ENCODE measurements around the gene SASS6. TPM values are rescaled to one million over a fixed set of nuclear protein-coding genes. Genes with fewer than 3 reads are reported as not detected.

The SASS6 gene
- total RNA-seq, 1 experiment from 2014 or later: 8.7 TPM

GRCh38 chr1:100100202-100100601 lies 32.5 kb downstream of the SASS6 start:
- intact Hi-C loops (cut with micrococcal nuclease; ENCODE audit: unreplicated experiment): no loop called here
- Histone ChIP-seq H3F3A (ENCODE audit: insufficient read depth, low read depth) (no peaks in the 10 kb centered on the region), H3K9me3 (ENCODE audit: insufficient read depth, low read depth) (no peaks in the 10 kb centered on the region), H3K9me2 (ENCODE audit: insufficient read depth) (no peaks in the 10 kb centered on the region), H3K79me2 (ENCODE audit: low read depth) (no peaks in the 10 kb centered on the region), H2AFZ (no peak overlapping the region), H4K20me1 (ENCODE audit: insufficient read depth) (no peaks in the 10 kb centered on the region), H3K4me2 (no peak overlapping the region), H3K4me3 (no peak overlapping the region), H3K4me1 (replicated peaks; ENCODE audit: insufficient read depth) (no peaks in the 10 kb centered on the region), H3K27me3 (ENCODE audit: insufficient read depth, low read depth) (no peaks in the 10 kb centered on the region), H3K27ac (no peak overlapping the region), H3K36me3 (ENCODE audit: low read depth) (peaks cover 24% of the 10 kb centered on the region)
- CTCF ChIA-PET: no interaction called here
- no TSS peak for BruUV-seq (replicated peaks)
- TF ChIP-seq, protein P1, sequence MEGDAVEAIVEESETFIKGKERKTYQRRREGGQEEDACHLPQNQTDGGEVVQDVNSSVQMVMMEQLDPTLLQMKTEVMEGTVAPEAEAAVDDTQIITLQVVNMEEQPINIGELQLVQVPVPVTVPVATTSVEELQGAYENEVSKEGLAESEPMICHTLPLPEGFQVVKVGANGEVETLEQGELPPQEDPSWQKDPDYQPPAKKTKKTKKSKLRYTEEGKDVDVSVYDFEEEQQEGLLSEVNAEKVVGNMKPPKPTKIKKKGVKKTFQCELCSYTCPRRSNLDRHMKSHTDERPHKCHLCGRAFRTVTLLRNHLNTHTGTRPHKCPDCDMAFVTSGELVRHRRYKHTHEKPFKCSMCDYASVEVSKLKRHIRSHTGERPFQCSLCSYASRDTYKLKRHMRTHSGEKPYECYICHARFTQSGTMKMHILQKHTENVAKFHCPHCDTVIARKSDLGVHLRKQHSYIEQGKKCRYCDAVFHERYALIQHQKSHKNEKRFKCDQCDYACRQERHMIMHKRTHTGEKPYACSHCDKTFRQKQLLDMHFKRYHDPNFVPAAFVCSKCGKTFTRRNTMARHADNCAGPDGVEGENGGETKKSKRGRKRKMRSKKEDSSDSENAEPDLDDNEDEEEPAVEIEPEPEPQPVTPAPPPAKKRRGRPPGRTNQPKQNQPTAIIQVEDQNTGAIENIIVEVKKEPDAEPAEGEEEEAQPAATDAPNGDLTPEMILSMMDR (conservative IDR thresholded peaks at IDR 0.05): no peak
- no peak for TF ChIP-seq EZH2 (IDR thresholded peaks at IDR 0.05; ENCODE audit: low read depth)
- POLR2A ChIA-PET (ENCODE audit: unreplicated experiment): no interaction called here
- no peak for DNase-seq

- TF ChIP-seq, protein P1 (conservative IDR thresholded peaks at IDR 0.05): no peak
- no peak for TF ChIP-seq EZH2 (IDR thresholded peaks at IDR 0.05; ENCODE audit: low read depth)
- Histone ChIP-seq H3K9me2 (ENCODE audit: insufficient read depth) (no peaks in the 10 kb centered on the region), H3K27me3 (ENCODE audit: insufficient read depth, low read depth) (no peaks in the 10 kb centered on the region), H3F3A (ENCODE audit: insufficient read depth, low read depth) (no peaks in the 10 kb centered on the region; the same call in 1 of the 2 replicates), H3K27ac (no peak overlapping the region), H3K4me3 (no peak overlapping the region), H3K79me2 (ENCODE audit: low read depth) (no peaks in the 10 kb centered on the region), H3K36me3 (ENCODE audit: low read depth) (peaks cover 3% of the 10 kb centered on the region; the same call in 1 of the 2 replicates), H3K4me2 (no peak overlapping the region), H4K20me1 (ENCODE audit: insufficient read depth) (no peaks in the 10 kb centered on the region), H3K4me1 (replicated peaks; ENCODE audit: insufficient read depth) (no peaks in the 10 kb centered on the region), H2AFZ (no peak overlapping the region), H3K9me3 (ENCODE audit: insufficient read depth, low read depth) (no peaks in the 10 kb centered on the region)
- ChIA-PET CTCF (no interaction called here), POLR2A (ENCODE audit: unreplicated experiment) (no interaction called here)
- intact Hi-C loops (cut with micrococcal nuclease; ENCODE audit: unreplicated experiment): no loop called here
- BruUV-seq (replicated peaks): no TSS peak
- no peak for DNase-seq
Measured at GRCh38 chr1:100090471-100090870, 42.3 kb downstream of the SASS6 start.

DNA sequence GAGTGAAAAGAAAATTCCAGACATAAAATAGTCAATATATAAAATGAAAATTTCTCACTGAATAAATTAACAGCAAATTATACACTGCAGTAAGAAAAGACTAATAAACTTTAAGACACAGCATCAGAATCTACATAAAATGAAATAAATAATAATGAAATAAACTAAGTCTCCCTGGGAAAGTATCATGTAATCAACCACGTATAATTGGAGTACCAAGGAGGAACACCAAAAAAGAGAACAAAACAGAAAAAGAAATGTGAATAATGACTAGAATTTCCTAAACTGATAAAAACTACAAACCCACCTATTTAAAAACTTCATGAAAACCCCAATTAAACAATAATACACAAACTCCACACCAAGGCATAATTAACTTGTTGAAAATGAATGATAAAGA lies 43.6 kb downstream of the SASS6 start:
- POLR2A ChIA-PET (ENCODE audit: unreplicated experiment): no interaction called here
- no peak for TF ChIP-seq EZH2 (IDR thresholded peaks at IDR 0.05; ENCODE audit: low read depth)
- TF ChIP-seq, protein P1 (conservative IDR thresholded peaks at IDR 0.05): no peak
- intact Hi-C loops (cut with micrococcal nuclease; ENCODE audit: unreplicated experiment): no loop called here

More for the DNA sequence above, 43.6 kb downstream of the SASS6 start:
- Histone ChIP-seq H3K27me3 (ENCODE audit: insufficient read depth, low read depth) (no peaks in the 10 kb centered on the region), H4K20me1 (ENCODE audit: insufficient read depth) (no peaks in the 10 kb centered on the region), H3K27ac (no peak overlapping the region), H2AFZ (no peak overlapping the region), H3K9me2 (ENCODE audit: insufficient read depth) (no peaks in the 10 kb centered on the region), H3K9me3 (ENCODE audit: insufficient read depth, low read depth) (no peaks in the 10 kb centered on the region), H3K36me3 (ENCODE audit: low read depth) (peaks cover 3% of the 10 kb centered on the region; the same call in 1 of the 2 replicates), H3K4me3 (no peak overlapping the region), H3K4me1 (replicated peaks; ENCODE audit: insufficient read depth) (no peaks in the 10 kb centered on the region), H3K4me2 (no peak overlapping the region), H3K79me2 (ENCODE audit: low read depth) (no peaks in the 10 kb centered on the region), H3F3A (ENCODE audit: insufficient read depth, low read depth) (no peaks in the 10 kb centered on the region; the same call in 1 of the 2 replicates)
- no TSS peak for BruUV-seq (replicated peaks)
- no peak for DNase-seq
- CTCF ChIA-PET: no interaction called here

All from PC-9 (cell line).